Activated CD4-positive, alpha-beta memory T cell treated with anti-CD3 and anti-CD28 coated beads for 36 hours (primary cell): ENCODE measurements around the gene CATSPERE. TPM values are rescaled to one million over a fixed set of nuclear protein-coding genes. Genes with fewer than 3 reads are reported as not detected.
"Not testable (repeated sequence)": the region's sequence is repeated elsewhere in the genome, so short reads cannot be mapped to it uniquely, and the experiment has no call there.

ENCODE experiments used
- CTCF ChIA-PET: fragments of 350-600 bp; sonication (Branson Sonifier 250); formaldehyde crosslinking; loops from one replicate; lab custom pipeline; 2021; ENCODE audit warnings: antibody characterized with exemption, inconsistent platforms; lab: Charles Lee
- POLR2A ChIA-PET: fragments of 350-600 bp; sonication (Branson Sonifier 250); formaldehyde crosslinking; loops from one replicate; lab custom pipeline; 2021; ENCODE audit warnings: antibody characterized with exemption; lab: Charles Lee
- DNase-seq: peaks from one replicate; pipeline ENCODE4 v3.0.0-alpha.2; 2020
- H3K27ac Mint-ChIP-seq: one replicate; pipeline ENCODE4 v1.8.0; 2021; ENCODE audit warnings: mixed read lengths
- H3K27me3 Mint-ChIP-seq: one replicate; pipeline ENCODE4 v1.8.0; 2021; ENCODE audit warnings: mixed read lengths
- H3K36me3 Mint-ChIP-seq: one replicate; pipeline ENCODE4 v1.8.0; 2021; ENCODE audit warnings: mixed read lengths
- H3K4me1 Mint-ChIP-seq: one replicate; pipeline ENCODE4 v1.8.0; 2021; ENCODE audit warnings: low read depth, mixed read lengths
- H3K4me3 Mint-ChIP-seq: one replicate; pipeline ENCODE4 v1.8.0; 2021; ENCODE audit warnings: mild to moderate bottlenecking, mixed read lengths
- H3K9me3 Mint-ChIP-seq: one replicate; pipeline ENCODE4 v1.8.0; 2021; ENCODE audit warnings: mixed read lengths
- intact Hi-C: fragments of 100-400 bp; cut with micrococcal nuclease; formaldehyde crosslinking; loops from one replicate; pipeline ENCODE4 v1.15.1; 2023
- total RNA-seq, 2 experiments: library from RNA; stranded (reverse); gene quantifications; one replicate each; pipeline ENCODE4 v1.2.3, GENCODE V29; 2021

CATSPERE gene
- total RNA-seq, 2 experiments from 2014 or later: 0.33 to 0.34 TPM

DNA sequence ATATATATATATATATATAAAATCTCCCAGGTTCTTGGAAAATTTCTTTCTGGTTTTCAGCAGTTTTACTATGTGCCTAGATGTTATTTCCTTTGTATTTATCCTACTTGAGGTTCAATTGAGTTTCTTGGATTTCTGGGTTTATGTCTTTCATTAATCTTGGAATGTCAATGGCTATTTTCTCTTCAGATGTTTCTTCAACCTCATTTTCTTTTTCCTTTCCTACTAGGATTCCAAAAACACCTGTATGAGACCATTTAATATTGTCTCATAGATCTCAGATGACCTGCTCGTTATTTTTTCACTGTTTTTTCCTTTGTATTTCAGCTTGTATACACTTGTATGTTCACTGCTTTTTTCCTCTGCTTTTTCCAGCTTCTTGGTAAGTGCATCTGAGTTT, 96.5 kb downstream of the CATSPERE start:
- Mint-ChIP-seq H3K27me3 (no peaks in the 10 kb centered on the region), H3K36me3 (no peaks in the 10 kb centered on the region), H3K27ac (no peak overlapping the region), H3K4me3 (no peak overlapping the region), H3K9me3 (peaks cover 16% of the 10 kb centered on the region), H3K4me1 (no peaks in the 10 kb centered on the region)
- ChIA-PET POLR2A (no interaction called here), CTCF (no interaction called here)
- intact Hi-C loops: no loop called here
- DNase-seq: no peak

- ChIA-PET POLR2A (no interaction called here), CTCF (no interaction called here)
- no peaks in the 10 kb centered on the region for H3K4me1 Mint-ChIP-seq
- H3K27me3 Mint-ChIP-seq: no peaks in the 10 kb centered on the region
- H3K9me3 Mint-ChIP-seq: peaks cover 28% of the 10 kb centered on the region
- no peak overlapping the region for H3K4me3 Mint-ChIP-seq
- no peak for DNase-seq
- intact Hi-C loops: no loop called here
- H3K27ac Mint-ChIP-seq: no peak overlapping the region
- no peaks in the 10 kb centered on the region for H3K36me3 Mint-ChIP-seq
Observed at GRCh38 chr1:244559561-244559960, 98.5 kb downstream of the CATSPERE start.

- POLR2A ChIA-PET, CTCF ChIA-PET: not testable (repeated sequence)
Observed at GRCh38 chr1:244562877-244563276, 101.8 kb downstream of the CATSPERE start.

DNA sequence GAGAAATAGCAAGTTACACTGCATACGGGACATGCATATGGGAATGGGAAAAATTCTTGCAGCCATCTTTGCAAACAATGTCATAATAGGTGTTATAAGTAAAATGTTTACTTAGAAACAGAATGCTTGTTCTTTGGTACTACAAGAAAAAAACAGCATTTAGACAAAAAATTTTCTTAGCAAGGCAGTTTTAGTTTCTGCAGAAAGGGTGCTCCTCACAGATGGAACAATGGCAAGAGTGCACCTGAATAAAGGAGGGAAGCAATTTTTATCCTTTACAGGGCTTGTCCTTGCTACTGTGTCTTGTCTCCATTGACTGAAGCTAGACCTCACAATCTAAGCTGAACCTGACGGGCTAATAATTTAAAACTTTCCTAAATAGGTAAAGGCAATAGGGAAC, 112.7 kb downstream of the CATSPERE start:
- CTCF ChIA-PET: interaction anchor here (0.6 kb wide), 1 partner anchor 236 kb away, joined by 4 read pairs; no protein-coding TSS in a partner anchor
- Mint-ChIP-seq H3K27ac (no peak overlapping the region), H3K9me3 (peaks cover 43% of the 10 kb centered on the region), H3K4me1 (no peaks in the 10 kb centered on the region), H3K27me3 (no peaks in the 10 kb centered on the region), H3K4me3 (no peak overlapping the region), H3K36me3 (peaks cover 15% of the 10 kb centered on the region)
- intact Hi-C loops: no loop called here
- DNase-seq: no peak
- POLR2A ChIA-PET: no interaction called here

More at GRCh38 chr1:244562877-244563276, 101.8 kb downstream of the CATSPERE start:
- H3K4me1 Mint-ChIP-seq, H3K36me3 Mint-ChIP-seq, H3K27ac Mint-ChIP-seq, intact Hi-C loops, H3K27me3 Mint-ChIP-seq, H3K4me3 Mint-ChIP-seq, DNase-seq: not testable (repeated sequence)
- H3K9me3 Mint-ChIP-seq: peaks cover 14% of the 10 kb centered on the region

DNA sequence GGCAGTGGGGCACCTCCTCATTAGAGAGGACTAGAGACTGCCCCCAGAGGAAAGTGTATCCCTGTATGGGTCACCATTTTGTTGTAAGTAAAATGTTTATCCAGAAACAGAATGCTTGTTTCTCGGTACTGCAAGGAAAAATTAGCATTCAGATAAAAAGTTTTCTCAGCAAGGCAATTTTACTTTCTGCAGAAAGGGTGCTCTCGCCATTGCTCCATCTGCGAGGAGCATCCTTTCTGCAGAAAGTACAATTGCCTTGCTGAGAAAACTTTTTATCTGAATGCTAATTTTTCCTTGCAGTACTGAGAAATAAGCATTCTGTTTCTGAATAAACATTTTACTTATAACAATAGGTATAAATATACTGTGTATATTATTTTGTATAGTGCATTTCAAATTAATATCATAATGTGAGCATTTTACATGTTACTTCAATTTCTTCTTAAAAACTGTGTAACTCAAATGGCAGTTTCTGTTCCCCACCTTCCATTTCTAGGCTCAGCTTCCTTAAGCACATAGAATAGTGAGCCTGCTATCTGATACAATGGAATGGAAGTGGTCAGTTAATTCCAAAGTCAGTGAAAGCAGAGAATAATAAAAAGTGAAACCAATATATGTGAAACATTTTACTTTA, 115.3 kb downstream of the CATSPERE start:
- H3K4me3 Mint-ChIP-seq: no peak overlapping the region
- CTCF ChIA-PET: no interaction called here
- DNase-seq: no peak
- intact Hi-C loops: no loop called here
- H3K4me1 Mint-ChIP-seq: no peaks in the 10 kb centered on the region
- H3K36me3 Mint-ChIP-seq: peaks cover 15% of the 10 kb centered on the region
- peaks cover 45% of the 10 kb centered on the region for H3K9me3 Mint-ChIP-seq
- POLR2A ChIA-PET: no interaction called here
- no peaks in the 10 kb centered on the region for H3K27me3 Mint-ChIP-seq
- no peak overlapping the region for H3K27ac Mint-ChIP-seq

- POLR2A ChIA-PET, H3K4me1 Mint-ChIP-seq, H3K4me3 Mint-ChIP-seq, H3K27ac Mint-ChIP-seq, intact Hi-C loops, H3K27me3 Mint-ChIP-seq, CTCF ChIA-PET, DNase-seq: not testable (repeated sequence)
- H3K36me3 Mint-ChIP-seq: peaks cover 13% of the 10 kb centered on the region
- peaks cover 40% of the 10 kb centered on the region for H3K9me3 Mint-ChIP-seq
Observed at GRCh38 chr1:244578205-244578604, 117.1 kb downstream of the CATSPERE start.

GRCh38 chr1:244583358-244583982, 122.4 kb downstream of the CATSPERE start:
- ChIA-PET CTCF (no interaction called here), POLR2A (no interaction called here)
- intact Hi-C loops: no loop called here
- Mint-ChIP-seq H3K4me3 (no peak overlapping the region), H3K36me3 (no peaks in the 10 kb centered on the region), H3K9me3 (peaks cover 2% of the 10 kb centered on the region), H3K27ac (no peak overlapping the region), H3K27me3 (no peaks in the 10 kb centered on the region), H3K4me1 (no peaks in the 10 kb centered on the region)
- no peak for DNase-seq

GRCh38 chr1:244585867-244586266, 124.8 kb downstream of the CATSPERE start:
- DNase-seq: no peak
- ChIA-PET POLR2A (no interaction called here), CTCF (no interaction called here)
- Mint-ChIP-seq H3K4me3 (no peak overlapping the region), H3K9me3 (peaks cover 3% of the 10 kb centered on the region), H3K27me3 (no peaks in the 10 kb centered on the region), H3K27ac (no peak overlapping the region), H3K4me1 (no peaks in the 10 kb centered on the region), H3K36me3 (no peaks in the 10 kb centered on the region)
- intact Hi-C loops: no loop called here

GRCh38 chr1:244590670-244591069, 129.6 kb downstream of the CATSPERE start:
- intact Hi-C loops: no loop called here
- CTCF ChIA-PET: interaction anchor here (1.3 kb wide), 1 partner anchor 12 kb away, joined by 4 read pairs; no protein-coding TSS in a partner anchor
- DNase-seq: no peak
- Mint-ChIP-seq H3K9me3 (peaks cover 3% of the 10 kb centered on the region), H3K36me3 (no peaks in the 10 kb centered on the region), H3K27ac (no peak overlapping the region), H3K27me3 (peaks cover 4% of the 10 kb centered on the region), H3K4me3 (no peak overlapping the region), H3K4me1 (peaks cover 8% of the 10 kb centered on the region)
- POLR2A ChIA-PET: no interaction called here

- DNase-seq: no peak
- H3K4me1 Mint-ChIP-seq: peaks cover 26% of the 10 kb centered on the region
- POLR2A ChIA-PET: no interaction called here
- no peaks in the 10 kb centered on the region for H3K9me3 Mint-ChIP-seq
- H3K27me3 Mint-ChIP-seq: peaks cover 4% of the 10 kb centered on the region
- no peaks in the 10 kb centered on the region for H3K36me3 Mint-ChIP-seq
- CTCF ChIA-PET: no interaction called here
- no peak overlapping the region for H3K27ac Mint-ChIP-seq
- intact Hi-C loops: no loop called here
- no peak overlapping the region for H3K4me3 Mint-ChIP-seq
Observed at GRCh38 chr1:244598611-244599010, 137.5 kb downstream of the CATSPERE start.

DNA sequence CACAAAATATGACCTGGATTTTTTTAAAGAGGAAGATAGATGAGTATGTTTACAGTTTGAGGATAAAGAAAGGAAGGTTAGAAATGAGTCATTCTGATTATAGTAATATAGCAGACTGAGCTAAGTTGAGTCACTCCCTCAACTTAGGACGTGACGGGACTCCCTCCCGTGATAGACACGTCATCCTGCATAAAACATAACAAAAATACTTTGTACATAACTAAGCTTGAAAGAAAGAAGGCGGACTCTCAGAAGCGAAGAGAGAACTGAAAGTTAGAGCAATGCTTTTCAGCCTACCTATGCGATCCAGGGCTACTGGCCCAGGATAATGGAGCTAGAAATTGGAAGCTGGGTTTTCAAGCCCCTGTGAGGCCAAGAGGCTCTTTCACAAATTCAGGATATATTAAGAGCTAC, 138.9 kb downstream of the CATSPERE start:
- DNase-seq: peak; percentile 76
- Mint-ChIP-seq H3K27ac (peak overlapping the region; percentile 88), H3K27me3 (peaks cover 4% of the 10 kb centered on the region), H3K4me1 (peaks cover 24% of the 10 kb centered on the region), H3K9me3 (no peaks in the 10 kb centered on the region), H3K36me3 (no peaks in the 10 kb centered on the region), H3K4me3 (peak overlapping the region; percentile 70)
- intact Hi-C loops: loop anchor here (1.0 to 5.0 kb wide), 6 partner anchors 52 to 370 kb away; no protein-coding TSS in a partner anchor
- ChIA-PET POLR2A (interaction anchor here (0.6 to 1.5 kb wide), 5 partner anchors 12 to 556 kb away, joined by 3 to 8 read pairs (median 4); no protein-coding TSS in a partner anchor), CTCF (interaction anchor here (0.7 to 2.0 kb wide), 7 partner anchors 52 to 443 kb away, joined by 3 to 15 read pairs (median 5); partner anchors contain the start of gene DESI2)

- Mint-ChIP-seq H3K27me3 (peaks cover 4% of the 10 kb centered on the region), H3K36me3 (no peaks in the 10 kb centered on the region), H3K4me3 (no peak overlapping the region), H3K9me3 (no peaks in the 10 kb centered on the region), H3K4me1 (peaks cover 18% of the 10 kb centered on the region), H3K27ac (no peak overlapping the region)
- intact Hi-C loops: loop anchor here (2.0 to 5.0 kb wide), 3 partner anchors 126 to 283 kb away; no protein-coding TSS in a partner anchor
- CTCF ChIA-PET: interaction anchor here (1.3 to 4.9 kb wide), 3 partner anchors 197 to 263 kb away, joined by 3 to 172 read pairs (median 4); partner anchors contain the start of gene HNRNPU
- no peak for DNase-seq
- POLR2A ChIA-PET: no interaction called here
Observed at GRCh38 chr1:244601336-244601735, 140.3 kb downstream of the CATSPERE start.
